HEK293T (cell line): ENCODE results near the gene DNASE1L2.

ENCODE experiments used
- ELF4 ChIP-seq: fragments of 450-650 bp; IDR thresholded peaks from 2 replicates; pipeline ENCODE4 v1.6.1; 2017; ENCODE audit warnings: antibody characterized with exemption
- L3MBTL2 ChIP-seq: fragments of 450-650 bp; conservative IDR thresholded peaks from 2 replicates; pipeline ENCODE4 v1.6.1; 2016; ENCODE audit warnings: mild to moderate bottlenecking
- LEF1 ChIP-seq: fragments of 450-650 bp; IDR thresholded peaks from 2 replicates; pipeline ENCODE4 v1.6.1; 2017; ENCODE audit warnings: mild to moderate bottlenecking, borderline replicate concordance
- NFRKB ChIP-seq: fragments of 450-650 bp; IDR thresholded peaks from 2 replicates; pipeline ENCODE4 v1.6.1; 2016; ENCODE audit warnings: mild to moderate bottlenecking, moderate library complexity
- TARDBP ChIP-seq: fragments of 450-650 bp; IDR thresholded peaks from 2 replicates; pipeline ENCODE4 v1.6.1; 2016

GRCh38 chr16:2188395-2188794 is 47.8 kb upstream of the DNASE1L2 start:
- no peak for TF ChIP-seq LEF1
- no peak for TF ChIP-seq L3MBTL2
- TF ChIP-seq TARDBP = no peak
- TF ChIP-seq NFRKB = no peak
- TF ChIP-seq ELF4 = no peak
